HG03139 (cell line): ENCODE measurements around the gene DEFB121.
"Not testable (repeated sequence)": the region's sequence is repeated elsewhere in the genome, so short reads cannot be mapped to it uniquely, and the experiment has no call there.

ENCODE experiments used
- ATAC-seq: cut with Tn5 transposase; IDR thresholded peaks from one replicate; pipeline ENCODE4 v1.9.1; 2021; ENCODE audit not compliant: unreplicated experiment

DEFB121 gene, protein sequence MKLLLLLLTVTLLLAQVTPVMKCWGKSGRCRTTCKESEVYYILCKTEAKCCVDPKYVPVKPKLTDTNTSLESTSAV

DNA sequence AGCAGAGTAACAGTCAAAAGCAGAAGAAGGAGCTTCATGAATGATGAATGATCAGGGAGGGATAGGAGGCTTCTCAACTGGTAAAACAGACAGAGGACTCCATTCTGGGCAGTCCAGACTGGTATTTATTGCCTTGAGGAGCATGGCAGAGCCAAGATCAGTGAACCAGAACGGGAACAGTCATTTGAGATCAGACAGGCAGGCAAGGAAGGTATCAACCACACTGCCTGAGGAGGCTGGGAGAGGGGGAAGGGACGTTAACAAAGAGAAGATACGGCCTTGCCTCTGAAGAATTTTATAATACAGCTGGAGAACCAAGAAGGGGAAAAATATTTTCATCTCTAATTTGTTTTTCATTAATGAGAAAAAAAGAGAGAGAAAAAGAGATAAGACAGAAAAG, at the start of gene DEFB121:
DEFB121 (minus strand) TSS at position 101 of the 400 bp plus-strand sequence; CDS start at position 38, 63 bp downstream.
- ATAC-seq = no peak

DNA sequence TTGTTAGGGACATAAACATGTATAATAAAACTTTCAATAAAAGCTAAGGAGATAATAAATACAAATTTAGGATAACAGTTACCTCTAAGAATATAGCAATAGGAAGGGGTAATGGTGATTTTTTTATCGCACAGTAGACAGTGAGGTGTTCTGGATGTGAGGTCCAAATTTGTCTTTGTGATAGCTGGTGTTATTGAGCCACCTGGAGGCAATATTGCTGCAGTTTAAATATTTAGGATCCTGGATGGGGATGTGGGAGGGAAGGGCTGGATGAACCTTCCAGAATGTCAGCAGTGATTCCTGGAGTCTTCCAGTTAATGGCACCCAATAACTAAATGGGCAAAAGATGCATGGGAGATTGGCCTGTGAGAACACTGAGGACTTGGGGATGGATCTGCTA, 48.3 kb upstream of the DEFB121 start:
- no peak for ATAC-seq

DNA sequence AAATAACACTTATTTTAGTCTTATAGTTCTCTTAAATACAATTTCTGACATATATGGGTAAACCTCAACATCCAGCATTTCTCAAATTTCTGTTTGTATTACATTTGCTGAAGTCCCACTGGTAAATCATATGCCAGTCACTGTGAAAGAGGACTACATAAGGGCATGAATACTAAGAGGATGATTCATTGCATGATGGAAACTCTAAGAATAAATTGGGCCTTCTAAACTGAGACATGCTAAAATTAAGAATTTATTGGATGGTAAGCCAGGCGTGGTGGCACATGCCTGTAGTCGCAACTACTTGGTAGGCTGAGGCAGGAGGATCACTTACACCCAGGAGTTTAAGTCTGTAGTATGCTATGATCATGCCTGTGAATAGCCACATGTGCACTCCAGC, 46.6 kb upstream of the DEFB121 start:
- ATAC-seq = no peak

DNA sequence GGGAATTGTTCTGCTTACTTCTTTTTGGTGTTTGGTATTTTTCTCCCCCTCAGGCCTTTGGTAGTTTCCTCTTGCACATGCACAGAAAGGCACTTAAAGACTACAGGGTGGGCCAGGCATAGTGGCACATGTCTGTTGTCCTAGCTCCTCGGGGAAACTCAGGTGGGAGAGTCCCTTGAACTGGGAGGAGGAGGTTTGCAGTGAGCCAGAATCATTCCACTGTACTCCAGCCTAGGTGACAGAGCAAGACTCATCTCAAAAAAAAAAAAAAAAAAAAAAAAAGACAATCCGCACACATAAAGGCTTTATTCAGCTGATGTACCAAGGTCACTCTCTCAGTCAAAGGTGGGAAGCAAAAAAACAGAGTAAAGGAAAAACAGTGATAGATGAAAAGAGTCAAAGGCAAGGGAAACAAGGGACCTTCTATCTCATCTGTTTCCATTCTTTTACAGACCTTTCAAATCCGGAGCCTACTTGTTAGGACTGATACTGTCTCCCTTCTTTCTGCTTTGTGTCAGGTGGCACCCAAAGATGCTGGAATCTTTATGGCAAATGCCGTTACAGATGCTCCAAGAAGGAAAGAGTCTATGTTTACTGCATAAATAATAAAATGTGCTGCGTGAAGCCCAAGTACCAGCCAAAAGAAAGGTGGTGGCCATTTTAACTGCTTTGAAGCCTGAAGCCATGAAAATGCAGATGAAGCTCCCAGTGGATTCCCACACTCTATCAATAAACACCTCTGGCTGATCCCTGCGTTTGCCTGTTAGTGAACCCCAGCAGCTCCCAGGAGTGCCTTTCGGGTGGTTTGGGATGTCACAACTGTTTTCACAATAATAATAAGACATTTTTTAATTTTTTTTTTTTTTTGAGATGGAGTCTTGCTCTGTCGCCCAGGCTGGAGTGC, 43.7 kb upstream of the DEFB121 start:
- no peak for ATAC-seq

DNA sequence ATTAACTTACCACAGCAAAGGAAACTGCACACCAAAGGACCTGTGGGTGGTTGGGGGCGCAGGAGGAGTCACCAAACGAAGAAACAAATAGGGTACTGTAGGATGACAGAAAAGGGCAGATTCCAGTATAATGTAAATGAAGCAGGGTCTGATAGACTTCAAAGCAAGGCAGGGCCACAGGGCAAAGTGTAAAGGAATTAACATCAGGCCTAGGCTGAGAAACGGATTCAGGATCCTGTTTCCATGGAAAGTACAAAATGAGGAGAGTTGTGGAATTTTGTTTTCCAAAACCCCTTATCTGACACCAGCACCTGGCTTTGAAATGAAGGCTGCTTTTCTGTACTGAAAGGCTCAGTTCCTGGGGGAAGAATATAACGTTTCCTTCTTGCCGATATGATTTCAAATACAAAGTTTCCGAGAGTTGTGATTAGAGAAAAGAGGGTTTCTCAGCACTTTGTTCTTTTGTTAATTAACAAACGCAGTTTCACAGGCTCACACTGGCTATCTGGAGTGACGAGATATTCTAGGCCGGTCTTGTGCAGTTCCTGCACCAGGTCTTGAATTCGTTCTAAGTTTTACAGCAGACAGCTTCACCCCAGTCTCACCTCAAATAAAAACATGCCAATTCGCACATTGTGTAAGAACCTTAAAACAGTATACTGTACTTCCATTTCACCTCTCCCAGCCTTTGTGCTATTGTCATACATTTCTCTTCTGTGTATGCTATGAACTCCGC, 40.2 kb upstream of the DEFB121 start:
- no peak for ATAC-seq

DNA sequence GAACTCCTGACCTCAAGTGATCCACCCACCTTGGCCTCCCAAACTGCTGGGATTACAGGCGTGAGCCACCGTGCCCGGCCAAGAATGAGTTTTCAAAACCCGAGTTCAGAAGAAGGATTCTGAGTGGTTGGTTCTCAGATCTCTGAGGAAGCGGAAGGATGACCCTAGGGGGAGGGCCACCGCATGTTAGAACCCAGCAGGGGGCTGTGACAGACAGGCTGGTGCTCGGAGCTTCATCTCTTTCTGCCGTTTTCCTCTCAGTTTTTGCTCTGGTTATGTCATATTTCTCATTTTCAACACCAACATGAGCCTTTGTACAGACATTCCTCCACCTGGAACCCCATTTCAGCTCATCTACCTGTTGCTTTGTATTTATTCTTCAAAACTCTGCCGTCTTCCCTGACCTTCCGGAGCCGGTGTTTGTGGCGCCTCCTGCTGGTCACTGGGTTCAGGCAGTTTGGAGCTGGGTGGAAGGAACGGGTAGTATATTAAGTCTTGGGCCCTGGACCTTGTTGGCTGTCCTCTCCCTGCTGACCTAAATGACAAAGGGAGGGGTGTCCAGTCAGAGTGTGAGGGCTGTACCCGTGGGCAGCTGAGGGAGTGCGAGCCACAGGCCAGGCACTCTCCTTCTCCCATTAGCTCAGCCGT, 34.1 kb upstream of the DEFB121 start, which contains the start of gene DEFB123:
DEFB123 (plus strand) TSS at position 621 of the 648 bp plus-strand sequence. CDS start 67 bp downstream, outside the sequence.
- ATAC-seq = no peak

DNA sequence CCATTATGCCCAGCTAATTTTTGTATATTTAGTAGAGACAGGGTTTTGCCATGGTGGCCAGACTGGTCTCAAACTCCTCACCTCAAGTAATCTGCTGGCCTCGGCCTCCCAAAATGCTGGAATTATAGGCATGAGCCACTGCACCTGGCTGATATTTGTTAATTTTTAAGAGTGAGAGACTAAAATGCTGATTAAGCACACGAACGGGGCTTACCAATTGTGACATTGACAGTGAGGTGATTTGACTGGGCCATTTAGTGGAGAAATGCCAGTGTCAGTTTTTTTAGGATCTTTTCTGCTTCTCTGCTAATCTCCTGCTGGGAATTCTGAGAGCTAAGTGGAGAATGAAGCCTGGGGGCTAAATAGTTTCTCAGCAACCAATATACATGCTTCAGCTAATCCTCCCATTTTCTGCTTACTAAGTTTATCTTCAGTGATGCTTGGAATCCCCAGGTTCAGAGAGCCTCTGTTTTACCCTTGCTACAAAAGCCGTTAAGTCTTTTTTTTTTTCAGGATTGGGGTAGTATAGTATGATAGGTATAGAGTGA, 24.6 kb upstream of the DEFB121 start:
- ATAC-seq = no peak

DNA sequence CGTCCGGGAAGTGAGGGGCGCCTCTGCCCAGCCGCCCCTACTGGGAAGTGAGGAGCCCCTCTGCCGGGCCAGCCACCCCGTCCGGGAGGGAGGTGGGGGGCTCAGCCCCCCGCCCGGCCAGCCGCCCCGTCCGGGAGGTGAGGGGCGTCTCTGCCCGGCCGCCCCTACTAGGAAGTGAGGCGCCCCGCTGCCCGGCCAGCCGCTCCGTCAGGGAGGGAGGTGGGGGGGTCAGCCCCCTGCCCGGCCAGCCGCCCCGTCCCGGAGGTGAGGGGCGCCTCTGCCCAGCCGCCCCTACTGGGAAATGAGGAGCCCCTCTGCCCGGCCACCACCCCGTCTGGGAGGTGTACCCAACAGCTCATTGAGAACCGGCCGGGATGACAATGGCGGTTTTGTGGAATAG, 21.6 kb upstream of the DEFB121 start:
- ATAC-seq = not testable (repeated sequence)

DNA sequence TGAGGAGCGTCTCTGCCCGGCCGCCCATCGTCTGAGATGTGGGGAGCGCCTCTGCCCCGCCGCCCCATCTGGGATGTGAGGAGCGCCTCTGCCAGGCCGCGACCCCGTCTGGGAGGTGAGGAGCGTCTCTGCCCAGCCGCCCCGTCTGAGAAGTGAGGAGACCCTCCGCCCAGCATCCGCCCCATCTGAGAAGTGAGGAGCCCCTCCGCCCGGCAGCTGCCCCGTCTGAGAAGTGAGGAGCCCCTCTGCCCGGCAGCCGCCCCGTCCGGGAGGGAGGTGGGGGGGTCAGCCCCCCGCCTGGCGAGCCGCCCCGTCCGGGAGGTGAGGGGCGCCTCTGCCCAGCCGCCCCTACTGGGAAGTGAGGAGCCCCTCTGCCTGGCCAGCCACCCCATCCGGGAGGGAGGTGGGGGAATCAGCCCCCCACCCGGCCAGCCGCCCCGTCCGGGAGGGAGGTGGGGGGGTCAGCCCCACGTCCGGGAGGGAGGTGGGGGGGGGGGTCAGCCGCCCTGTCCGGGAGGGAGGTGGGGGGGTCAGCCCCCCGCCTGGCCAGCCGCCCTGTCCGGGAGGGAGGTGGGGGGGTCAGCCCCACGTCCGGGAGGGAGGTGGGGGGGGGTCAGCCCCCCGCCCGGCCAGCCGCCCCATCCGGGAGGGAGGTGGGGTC, 21.0 kb upstream of the DEFB121 start:
- not testable (repeated sequence) for ATAC-seq

DNA sequence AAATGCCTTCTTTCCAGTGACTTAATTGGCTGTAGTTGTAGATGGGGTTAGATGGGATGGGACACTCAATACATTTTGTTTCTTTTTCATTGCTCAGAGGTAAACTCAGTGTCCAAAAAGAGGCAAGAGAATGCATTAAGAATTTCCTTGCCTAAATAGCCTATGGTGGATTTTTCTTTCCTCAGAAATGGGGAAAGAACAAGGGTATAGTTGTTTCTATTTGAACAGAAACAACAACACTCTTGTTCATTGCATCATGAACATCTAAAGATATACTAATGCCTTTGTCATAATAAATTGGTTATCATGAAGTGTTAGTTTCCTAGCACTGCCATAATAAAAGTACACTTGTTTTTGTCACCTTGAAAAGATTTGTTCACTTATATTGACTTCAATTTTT, 19.8 kb upstream of the DEFB121 start:
- ATAC-seq = no peak

DNA sequence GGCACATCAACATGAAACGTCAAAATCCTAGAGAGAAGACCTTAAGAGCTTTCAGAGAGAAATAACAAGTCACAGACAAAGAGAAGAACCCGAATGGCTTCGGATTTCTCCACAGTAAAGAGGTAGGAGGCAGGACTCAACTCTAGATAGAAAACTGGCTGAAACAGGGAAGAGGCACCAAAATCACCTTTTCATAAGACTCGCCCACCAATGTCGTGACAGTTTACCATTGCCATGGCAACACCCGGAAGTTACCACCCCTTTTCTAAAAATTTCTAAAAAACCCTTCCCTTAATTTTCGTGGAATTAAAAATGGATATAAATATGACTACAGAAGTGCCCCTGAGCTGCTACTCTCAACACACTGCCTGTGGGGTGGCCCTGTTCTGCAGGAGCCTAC, 12.3 kb upstream of the DEFB121 start:
- ATAC-seq = no peak

DNA sequence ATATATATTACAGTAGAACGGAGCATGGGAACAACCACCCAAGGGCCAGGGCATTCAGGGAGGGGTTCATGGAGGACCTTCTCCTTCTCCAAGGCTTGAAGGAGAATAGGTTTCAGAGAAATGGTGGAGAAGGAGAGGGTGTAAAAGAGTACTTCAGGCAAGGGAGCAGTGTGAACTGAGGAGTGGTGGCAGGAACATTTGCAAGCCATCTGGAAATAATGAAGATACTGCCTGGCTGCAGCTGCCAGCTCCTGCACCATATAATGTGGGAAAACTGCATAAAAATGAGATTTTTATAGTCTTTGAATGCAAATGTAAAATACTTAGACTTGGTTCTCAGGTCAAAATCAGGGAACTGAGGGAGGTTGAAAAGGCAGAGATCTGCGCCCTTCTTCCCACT, 9.6 kb upstream of the DEFB121 start:
- no peak for ATAC-seq

DNA sequence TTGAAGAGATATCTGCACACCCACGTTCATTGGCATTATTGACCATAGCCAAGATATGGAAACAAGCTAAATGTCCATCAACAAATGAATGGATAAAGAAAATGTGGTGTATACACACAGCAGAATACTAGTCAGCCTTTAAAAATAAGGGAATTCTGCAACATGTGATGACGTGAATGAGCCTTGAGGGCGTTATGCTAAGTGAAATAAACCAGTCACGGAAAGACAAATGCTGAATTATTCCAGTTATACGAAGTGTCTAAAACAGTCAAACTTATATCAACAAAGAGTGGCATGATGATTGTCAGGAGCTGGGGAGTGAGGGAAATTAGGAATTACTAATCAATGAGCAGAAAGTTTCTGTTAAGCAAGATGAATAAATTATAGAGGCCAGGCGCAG, 8.4 kb upstream of the DEFB121 start:
- ATAC-seq = no peak

DNA sequence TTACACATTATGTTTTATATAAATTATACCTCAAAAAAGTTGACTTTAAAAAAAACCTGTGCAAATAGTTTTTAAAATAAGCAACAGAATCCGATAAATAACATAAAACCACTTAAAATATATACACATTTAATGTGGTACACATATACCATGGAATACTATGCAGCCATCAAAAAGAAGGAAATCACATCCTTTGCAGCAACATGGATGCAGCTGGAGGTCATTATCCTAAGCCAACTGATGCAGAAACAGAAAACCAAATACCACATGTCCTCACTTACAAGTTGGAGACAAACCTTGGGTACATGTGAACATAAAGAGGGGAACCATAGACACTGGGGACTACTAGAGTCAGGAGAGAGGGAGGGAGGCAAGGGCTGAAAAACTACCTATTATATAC, 4.0 kb upstream of the DEFB121 start:
- no peak for ATAC-seq

DNA sequence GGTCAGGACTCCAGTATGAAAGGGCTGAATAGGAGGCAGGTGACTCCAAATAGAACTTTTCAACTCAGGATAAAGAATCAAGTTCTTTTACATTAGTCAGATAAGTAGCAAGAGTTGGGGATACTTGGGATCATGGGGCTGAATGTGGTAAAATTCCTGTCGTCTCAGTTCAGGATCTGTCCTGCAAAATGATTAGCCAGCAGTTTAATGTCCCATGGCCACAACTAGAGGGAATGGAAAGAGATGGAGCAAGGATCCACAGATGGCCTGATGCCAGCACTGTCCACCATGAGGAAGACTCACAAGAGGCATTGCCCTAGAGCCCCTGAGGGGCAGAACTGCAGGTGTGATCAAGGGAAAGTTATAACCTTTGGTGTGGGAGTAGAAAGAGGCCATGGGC, 2.1 kb downstream of the DEFB121 start:
- no peak for ATAC-seq

DNA sequence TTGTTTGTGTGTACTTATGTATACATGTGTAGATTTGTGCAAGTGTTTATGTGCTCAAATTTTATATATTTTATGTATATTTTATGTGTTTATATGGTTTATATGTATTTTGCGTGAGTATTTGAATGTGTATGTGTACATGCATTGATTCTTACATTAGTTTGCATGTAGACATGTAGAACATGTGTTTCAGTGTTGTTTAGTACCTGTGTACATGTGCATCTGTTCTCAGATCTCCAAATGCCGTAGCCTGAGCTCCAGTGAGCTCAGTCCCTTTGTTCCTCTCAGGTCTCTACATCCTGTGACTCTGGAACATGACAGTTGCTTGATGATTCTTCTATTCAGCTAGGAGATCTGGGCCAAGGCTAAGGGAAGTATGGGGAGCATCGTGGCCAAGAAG, 11.1 kb downstream of the DEFB121 start:
- ATAC-seq = no peak

DNA sequence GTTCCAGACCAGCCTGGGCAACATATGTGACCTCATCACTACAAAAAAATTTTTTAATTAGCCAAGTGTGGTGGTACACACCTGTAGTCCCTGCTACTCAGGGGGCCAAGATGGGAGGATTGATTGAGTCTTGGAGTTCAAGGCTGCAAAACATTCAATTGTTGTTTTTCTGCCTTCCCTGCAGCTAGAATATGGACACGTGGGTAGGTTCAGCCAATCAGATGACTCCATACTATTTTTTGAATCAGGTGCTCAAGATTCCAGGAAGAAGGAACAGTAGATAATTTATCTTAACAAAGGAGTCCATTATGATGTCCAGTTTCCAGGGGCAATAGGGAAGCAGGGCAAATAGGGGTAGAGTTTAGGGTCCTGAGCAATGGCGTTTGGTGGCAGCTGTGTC, 13.2 kb downstream of the DEFB121 start:
- no peak for ATAC-seq

DNA sequence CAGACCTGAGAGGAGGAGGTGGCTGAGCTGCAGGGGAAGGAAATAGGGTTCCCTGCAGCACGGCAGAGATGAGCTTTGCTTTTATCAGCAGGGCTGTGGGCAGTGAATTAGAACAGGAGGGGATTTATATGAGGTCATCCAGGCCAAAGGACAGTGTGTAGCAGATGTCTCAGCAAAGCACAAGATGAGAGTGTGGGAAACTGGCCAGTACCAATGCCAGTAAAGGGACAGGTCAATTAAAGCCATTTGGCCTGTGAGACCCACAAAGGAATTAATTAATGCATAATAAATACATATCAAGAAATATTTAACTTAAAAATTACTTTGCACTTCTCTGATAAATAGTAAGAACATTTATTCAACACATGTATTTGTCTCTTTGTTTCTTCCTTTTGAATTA, 15.5 kb downstream of the DEFB121 start, which contains the start of gene DEFB119:
DEFB119 (minus strand) TSS at position 101 of the 400 bp plus-strand sequence. CDS start 107 bp downstream, outside the sequence.
- no peak for ATAC-seq

DNA sequence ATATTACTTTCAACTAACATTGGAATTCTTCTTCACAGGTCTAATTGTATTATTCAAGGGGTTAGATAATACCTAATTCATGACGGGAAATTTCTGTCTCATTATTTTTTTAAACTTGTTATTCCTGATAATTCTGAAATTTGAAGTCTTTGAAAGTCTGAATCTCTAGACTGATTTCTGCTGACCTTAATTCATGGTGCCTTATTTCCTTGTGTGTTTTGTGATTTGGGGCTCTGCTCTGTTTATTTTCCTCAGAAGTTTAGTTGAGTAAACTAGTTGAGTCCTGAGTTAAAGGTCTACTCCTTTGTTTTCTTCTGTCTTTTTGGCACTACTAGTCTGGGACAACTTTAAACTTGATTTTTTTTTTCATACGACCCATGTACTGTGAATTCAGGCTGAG, 31.7 kb downstream of the DEFB121 start:
- ATAC-seq = no peak

DNA sequence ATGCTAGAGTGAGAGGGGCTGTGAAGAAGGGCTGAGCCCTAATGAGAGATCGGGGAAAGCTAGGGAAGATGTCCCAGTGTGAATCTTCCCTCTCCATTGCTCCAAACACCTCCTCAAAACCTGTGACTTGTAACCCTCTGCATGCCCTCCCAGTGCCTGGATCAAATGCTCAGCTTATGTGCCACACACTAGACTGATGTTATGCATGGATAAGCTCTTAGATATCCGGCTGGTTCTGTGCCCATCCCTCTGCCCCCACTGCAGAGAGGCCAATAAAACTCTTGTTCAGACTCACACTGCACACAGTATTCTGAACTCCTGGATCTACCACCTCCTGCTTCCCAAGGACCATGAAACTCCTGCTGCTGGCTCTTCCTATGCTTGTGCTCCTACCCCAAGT, 37.7 kb downstream of the DEFB121 start, which contains the start of gene DEFB118:
DEFB118 (plus strand) TSS at position 301 of the 400 bp plus-strand sequence; CDS start at position 351, 50 bp downstream.
- ATAC-seq = no peak
